Hematopoietic multipotent progenitor cell treated with erythropoietin and hydrocortisone succinate and interleukin-3 and kit ligand, for 15 days (in vitro differentiated cells): ENCODE results near the gene FCRL1.

ENCODE experiments used
- DNase-seq: peaks from one replicate; pipeline ENCODE4 v3.0.0-alpha.2; 2015; ENCODE audit warnings: low spot score

The FCRL1 gene

DNA sequence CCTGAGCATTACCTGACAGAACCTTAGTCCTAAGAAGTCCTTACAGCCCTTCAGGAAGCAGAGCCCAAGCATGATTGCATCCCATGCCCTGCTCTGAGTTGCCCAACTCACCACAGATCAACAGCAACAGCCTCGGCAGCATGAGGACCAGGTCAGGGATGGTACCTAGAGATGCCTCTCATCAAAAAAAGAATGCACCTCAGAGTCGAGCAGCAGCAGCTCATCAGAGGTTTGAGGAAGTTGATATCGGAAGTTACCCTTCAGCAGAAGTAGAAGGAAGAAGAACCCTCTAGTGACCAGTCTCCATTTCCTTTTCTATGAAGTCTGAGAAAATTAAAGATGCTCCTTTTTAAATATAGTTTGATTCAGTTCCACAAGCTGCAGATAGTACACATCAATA, at the start of gene FCRL1:
Gene FCRL1, minus strand, starts transcription at position 225 of the 400 bp plus-strand sequence. Its CDS starts 83 bp downstream, at position 142.
- DNase-seq: no peak

GRCh38 chr1:157868654-157869053, 48.7 kb upstream of the FCRL1 start:
- DNase-seq: no peak

GRCh38 chr1:157862114-157863070, 42.5 kb upstream of the FCRL1 start:
- no peak for DNase-seq

DNA sequence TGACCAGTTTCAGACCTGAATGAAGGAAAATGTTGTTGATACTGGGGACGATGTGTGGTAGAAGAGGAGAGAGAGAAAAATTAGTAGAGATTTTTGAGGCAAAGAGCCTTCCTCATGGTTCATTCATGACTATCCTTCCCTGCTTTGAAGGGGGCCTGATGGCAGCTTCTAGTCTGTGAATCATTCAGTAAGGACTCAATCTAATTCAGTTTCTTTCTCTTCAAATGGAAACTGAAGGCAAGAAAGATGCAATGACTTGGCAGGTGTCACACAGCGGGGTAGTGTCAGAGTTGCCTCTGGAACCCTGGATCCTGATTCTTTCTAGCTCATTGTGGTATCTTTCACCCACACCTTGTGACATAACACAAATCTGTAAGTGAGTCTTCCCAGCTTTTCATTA, 36.6 kb upstream of the FCRL1 start:
- no peak for DNase-seq

- DNase-seq: no peak
Measured at GRCh38 chr1:157852476-157852875, 32.6 kb upstream of the FCRL1 start.

DNA sequence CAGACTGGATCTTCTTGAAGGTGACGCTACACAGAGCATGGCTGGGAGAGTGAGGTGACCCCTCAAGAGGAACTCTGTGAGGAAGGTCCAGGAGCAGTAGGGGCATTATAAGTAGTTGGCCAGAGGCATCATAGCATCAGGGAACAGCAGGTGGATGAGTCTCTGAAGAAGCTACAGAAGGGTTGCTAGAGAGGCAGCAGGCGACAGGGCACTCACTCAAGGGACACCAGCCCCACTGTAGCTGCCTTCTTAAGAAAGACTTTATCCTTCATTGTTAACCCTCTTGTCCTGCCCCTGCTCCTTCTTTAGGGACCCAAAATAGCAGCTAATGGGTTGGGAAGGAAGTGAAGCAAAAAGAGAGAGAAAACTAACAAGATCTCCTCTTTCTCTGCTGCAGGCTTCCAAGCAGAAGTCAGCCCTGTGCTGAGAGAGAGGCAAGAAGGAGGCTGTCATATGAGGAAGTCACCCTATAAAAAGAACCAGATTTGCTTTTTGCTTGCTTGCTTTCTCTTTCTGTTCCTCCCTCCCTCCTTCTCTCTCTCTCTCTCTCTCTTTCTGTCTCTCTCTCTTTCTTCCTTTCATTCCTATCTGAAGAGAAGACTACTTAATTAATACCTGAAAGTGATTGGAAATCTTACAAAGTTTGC, 29.4 kb upstream of the FCRL1 start:
- no peak for DNase-seq

GRCh38 chr1:157844089-157844830, 24.3 kb upstream of the FCRL1 start:
- no peak for DNase-seq

- DNase-seq: no peak
Measured at GRCh38 chr1:157842939-157843338, 23.0 kb upstream of the FCRL1 start.

- no peak for DNase-seq
Measured at GRCh38 chr1:157841708-157842107, 21.8 kb upstream of the FCRL1 start, which contains the start of gene CD5L. CD5L (minus strand) TSS chr1:157841808; CDS start chr1:157841701, 107 bp downstream.

GRCh38 chr1:157838966-157839365, 19.0 kb upstream of the FCRL1 start:
- no peak for DNase-seq

GRCh38 chr1:157834430-157834829, 14.5 kb upstream of the FCRL1 start:
- DNase-seq: no peak

- DNase-seq: no peak
Measured at GRCh38 chr1:157833145-157833544, 13.2 kb upstream of the FCRL1 start.

GRCh38 chr1:157831968-157832626, 12.2 kb upstream of the FCRL1 start:
- no peak for DNase-seq

- DNase-seq: no peak
Measured at GRCh38 chr1:157830887-157831286, 11.0 kb upstream of the FCRL1 start.

GRCh38 chr1:157829711-157830110, 9.8 kb upstream of the FCRL1 start:
- no peak for DNase-seq

- DNase-seq: no peak
Measured at GRCh38 chr1:157829210-157829609, 9.3 kb upstream of the FCRL1 start.

DNA sequence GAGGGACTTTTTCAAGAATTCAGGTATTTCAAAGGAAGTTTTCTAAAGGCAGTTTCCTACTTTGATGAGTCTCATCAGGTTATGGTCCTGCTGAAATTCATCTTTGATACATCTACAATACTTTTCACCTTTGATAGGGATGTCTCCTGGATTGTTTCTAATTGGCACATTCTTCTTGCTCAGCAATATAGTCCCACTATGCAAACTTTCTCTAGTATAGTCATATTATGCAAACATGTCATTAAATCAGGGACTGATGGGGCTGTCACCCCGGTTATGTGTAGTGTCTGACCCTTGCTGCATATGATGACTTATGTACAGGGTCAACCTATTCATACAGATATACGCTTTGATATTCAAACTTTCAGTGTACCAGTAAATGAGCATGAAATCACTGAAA, 379 bp upstream of the FCRL1 start:
- DNase-seq: no peak

DNA sequence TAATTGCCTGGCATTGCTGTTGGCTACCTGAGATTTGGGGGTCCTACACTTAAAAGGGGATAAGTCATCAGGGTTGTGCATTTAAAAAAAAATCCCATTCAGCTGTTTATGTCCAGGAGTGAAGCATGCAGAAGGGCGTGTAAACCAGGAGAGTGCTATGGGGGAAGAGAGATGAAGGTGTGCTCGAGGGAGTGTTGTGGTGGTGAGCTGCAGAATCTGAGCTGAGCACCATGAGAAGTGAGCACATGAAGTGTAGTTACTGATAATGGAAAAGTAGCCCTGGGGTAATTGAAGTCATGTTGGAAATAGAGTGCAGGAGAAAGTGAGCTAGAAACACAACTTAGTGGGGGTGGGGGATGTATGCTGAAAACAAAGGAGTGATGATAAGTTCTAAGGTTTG, 705 bp downstream of the FCRL1 start:
- no peak for DNase-seq

- no peak for DNase-seq
Measured at GRCh38 chr1:157813269-157813668, 6.7 kb downstream of the FCRL1 start.

- no peak for DNase-seq
Measured at GRCh38 chr1:157806431-157807149, 13.3 kb downstream of the FCRL1 start.

DNA sequence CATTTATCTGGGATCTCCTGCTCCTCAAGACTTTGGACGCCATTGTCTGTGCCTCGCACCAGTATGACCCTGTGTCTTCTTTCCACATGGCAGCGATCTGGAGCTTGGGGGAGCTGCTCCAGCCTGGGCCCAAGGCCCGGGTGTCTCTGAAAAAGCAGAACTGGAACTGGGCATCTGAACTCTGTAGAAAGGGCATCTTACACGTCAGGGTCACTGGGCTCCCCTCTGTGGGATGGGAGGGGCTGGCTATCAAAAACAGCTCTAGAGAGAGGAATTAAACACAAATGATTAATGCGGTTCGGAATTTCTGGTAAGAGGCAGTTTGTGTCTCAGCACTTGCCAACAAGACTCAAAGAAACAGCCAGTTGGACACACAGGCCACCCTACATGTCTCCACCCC, 16.1 kb downstream of the FCRL1 start:
- DNase-seq: no peak
